HepG2 (cell line): ENCODE data around the gene AQP7. TPM values are rescaled to one million over a fixed set of nuclear protein-coding genes. Genes with fewer than 3 reads are reported as not detected.
"Not testable (repeated sequence)": the region's sequence is repeated elsewhere in the genome, so short reads cannot be mapped to it uniquely, and the experiment has no call there.

Source experiments
- ARID5B ChIP-seq: IDR thresholded peaks from 2 replicates; pipeline ENCODE4 v1.4.0; 2020; ENCODE audit warnings: mild to moderate bottlenecking, missing genetic modification reagents
- ATF2 ChIP-seq: sonication (generic); formaldehyde crosslinking; IDR thresholded peaks from 2 replicates; pipeline ENCODE4 v1.4.0; 2020; ENCODE audit warnings: missing genetic modification reagents
- CREM ChIP-seq, 2 experiments: sonication (generic) in 1 of 2; formaldehyde crosslinking in 1 of 2; IDR thresholded peaks; 2 replicates each; pipeline versions ENCODE4 v1.4.0 to v1.6.1; 2016 to 2020; ENCODE audit warnings: antibody characterized with exemption in 1 of 2, mild to moderate bottlenecking in 1 of 2, missing genetic modification reagents in 1 of 2
- HIC2 ChIP-seq: sonication (generic); formaldehyde crosslinking; IDR thresholded peaks from 2 replicates; pipeline ENCODE4 v1.9.0; 2022; ENCODE audit warnings: low read depth, missing genetic modification reagents
- MIER3 ChIP-seq: IDR thresholded peaks from 2 replicates; pipeline ENCODE4 v1.6.1; 2016; ENCODE audit warnings: missing compliant biosample characterization, borderline replicate concordance
- PPARG ChIP-seq: conservative IDR thresholded peaks from 2 replicates; pipeline ENCODE4 v1.6.1; 2016; ENCODE audit warnings: missing biosample characterization, missing genetic modification reagents
- SOX13 ChIP-seq, 3 experiments: fragments of 450-650 bp in 1 of 3; sonication (generic) in 1 of 3; formaldehyde crosslinking in 1 of 3; IDR thresholded peaks in 2 of 3; conservative IDR thresholded peaks in 1 of 3; 2 replicates each; pipeline versions ENCODE4 v1.5.0 to v1.6.1; 2016 to 2020; ENCODE audit warnings: antibody characterized with exemption in 1 of 3, mild to moderate bottlenecking in 1 of 3, missing compliant biosample characterization in 1 of 3, missing genetic modification reagents in 1 of 3, moderate library complexity in 1 of 3
- SP5 ChIP-seq: IDR thresholded peaks from 2 replicates; pipeline ENCODE4 v1.6.1; 2016; ENCODE audit warnings: low read depth, borderline replicate concordance
- TBX2 ChIP-seq: sonication (generic); formaldehyde crosslinking; IDR thresholded peaks from 2 replicates; pipeline ENCODE4 v1.5.0; 2020; ENCODE audit warnings: missing genetic modification reagents, mild to moderate bottlenecking, borderline replicate concordance
- ZNF747 ChIP-seq: sonication (generic); formaldehyde crosslinking; IDR thresholded peaks from 2 replicates; pipeline ENCODE4 v1.8.1; 2023; ENCODE audit warnings: missing genetic modification reagents, mild to moderate bottlenecking, borderline replicate concordance
- polyA plus RNA-seq, 8 experiments: library from polyadenylated mRNA; depleted of rRNA in 3 of 8; stranded (reverse) in 7 of 8; unstranded in 1 of 8; fragments of >200 nt; fragmentation: Illumina TruSeq in 4 of 8; extraction: Trizol in 4 of 8; gene quantifications; 2 replicates each; pipeline versions ENCODE4 v1.2.1 to v1.2.3, GENCODE V29; 2011 to 2016; ENCODE audit warnings: low read depth in 4 of 8, missing spikeins in 1 of 8, mixed read lengths in 1 of 8; ENCODE audit not compliant: insufficient read depth in 1 of 8
- total RNA-seq, 5 experiments: library from RNA; depleted of rRNA; stranded (reverse); fragments of >200 nt; fragmentation: Illumina TruSeq; extraction: Trizol; gene quantifications; 2 replicates each; pipeline ENCODE4 v1.2.3, GENCODE V29; 2016; ENCODE audit warnings: low read depth in 1 of 5
- TF ChIP-seq, protein P1 (sequence below): sonication (generic); formaldehyde crosslinking; IDR thresholded peaks from 2 replicates; pipeline ENCODE4 v1.4.0; 2020; ENCODE audit warnings: missing genetic modification reagents
- TF ChIP-seq, protein P2 (sequence below): IDR thresholded peaks from 2 replicates; pipeline ENCODE4 v1.6.1; 2012; ENCODE audit warnings: inconsistent platforms
- TF ChIP-seq, protein P3 (sequence below): sonication (generic); formaldehyde crosslinking; IDR thresholded peaks from 2 replicates; pipeline ENCODE4 v1.5.0; 2020; ENCODE audit warnings: mild to moderate bottlenecking, missing genetic modification reagents

Gene AQP7
- total and polyA plus RNA-seq, 2 of the 13 experiments (the other 11 are each of a cell fraction or from before 2014, with no cell fraction given), result 1.9 to 2.1 TPM

DNA sequence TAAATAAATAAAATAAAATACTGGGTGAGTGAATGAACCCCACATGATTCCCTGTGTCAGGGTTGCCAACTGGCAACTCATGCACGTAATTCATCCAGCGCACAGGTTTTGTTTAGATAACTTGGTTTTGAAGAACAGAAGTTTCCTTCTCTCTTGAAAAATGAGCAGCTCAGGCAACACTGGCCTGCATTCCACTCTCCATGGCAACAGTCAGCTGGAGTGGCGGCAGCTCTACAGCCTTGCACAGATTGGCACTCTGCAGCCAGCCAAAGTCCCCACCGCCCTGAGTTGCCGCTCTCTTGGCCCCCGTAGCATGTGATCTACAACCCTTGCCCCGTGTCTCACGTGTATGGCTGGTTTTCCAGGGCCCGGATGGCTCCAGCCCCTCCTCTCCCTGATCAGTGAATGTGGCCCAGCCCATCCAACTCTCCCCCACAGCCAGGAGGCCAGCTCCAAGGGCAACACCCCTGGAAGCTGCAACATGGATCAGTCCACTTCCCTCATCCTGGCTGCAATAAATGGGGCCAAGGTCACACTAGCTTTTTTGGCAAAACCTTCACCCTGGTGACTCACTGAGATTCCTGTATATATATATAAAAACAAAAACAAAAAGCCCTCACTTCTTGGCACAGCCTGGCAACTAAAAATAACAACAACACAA lies 11.1 kb downstream of the AQP7 start (continued):
- TF ChIP-seq MIER3, result peak; percentile 73; the same call in 1 of the 2 replicates
- TF ChIP-seq, protein P1, sequence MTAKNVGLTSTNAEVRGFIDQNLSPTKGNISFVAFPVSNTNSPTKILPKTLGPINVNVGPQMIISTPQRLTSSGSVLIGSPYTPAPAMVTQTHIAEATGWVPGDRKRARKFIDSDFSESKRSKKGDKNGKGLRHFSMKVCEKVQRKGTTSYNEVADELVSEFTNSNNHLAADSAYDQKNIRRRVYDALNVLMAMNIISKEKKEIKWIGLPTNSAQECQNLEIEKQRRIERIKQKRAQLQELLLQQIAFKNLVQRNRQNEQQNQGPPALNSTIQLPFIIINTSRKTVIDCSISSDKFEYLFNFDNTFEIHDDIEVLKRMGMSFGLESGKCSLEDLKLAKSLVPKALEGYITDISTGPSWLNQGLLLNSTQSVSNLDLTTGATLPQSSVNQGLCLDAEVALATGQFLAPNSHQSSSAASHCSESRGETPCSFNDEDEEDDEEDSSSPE (CRISPR knock-in tag), result peak; percentile 53
- TF ChIP-seq HIC2 (CRISPR knock-in tag), result peak; percentile 50; the same call in 1 of the 2 replicates
- peak; percentile 79; the same call in 1 of the 2 replicates for TF ChIP-seq TBX2 (CRISPR knock-in tag)
- TF ChIP-seq ATF2 (CRISPR knock-in tag), result peak; percentile 19; the same call in 1 of the 2 replicates
- TF ChIP-seq ZNF747, result peak; percentile 28; the same call in 1 of the 2 replicates
- peak; percentile 47; the same call in 1 of the 2 replicates for TF ChIP-seq CREM (IDR thresholded peaks at IDR 0.05)
- not testable (repeated sequence) for TF ChIP-seq CREM (CRISPR knock-in tag; IDR thresholded peaks at IDR 0.05); SOX13 (IDR thresholded peaks at IDR 0.05)
- peak; percentile 91 for TF ChIP-seq PPARG (CRISPR knock-in tag)
- peak in 1 of 2 experiments; percentile 36; a peak in 2 of 4 replicates for TF ChIP-seq SOX13 (CRISPR knock-in tag; conservative IDR thresholded peaks at IDR 0.05 in 1 of 2, IDR thresholded peaks at IDR 0.05 in 1 of 2)
- TF ChIP-seq, protein P2, sequence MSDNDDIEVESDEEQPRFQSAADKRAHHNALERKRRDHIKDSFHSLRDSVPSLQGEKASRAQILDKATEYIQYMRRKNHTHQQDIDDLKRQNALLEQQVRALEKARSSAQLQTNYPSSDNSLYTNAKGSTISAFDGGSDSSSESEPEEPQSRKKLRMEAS, result peak; percentile 46; the same call in 1 of the 2 replicates
- peak; percentile 32; the same call in 1 of the 2 replicates for TF ChIP-seq SP5 (CRISPR knock-in tag)
- TF ChIP-seq, protein P3, sequence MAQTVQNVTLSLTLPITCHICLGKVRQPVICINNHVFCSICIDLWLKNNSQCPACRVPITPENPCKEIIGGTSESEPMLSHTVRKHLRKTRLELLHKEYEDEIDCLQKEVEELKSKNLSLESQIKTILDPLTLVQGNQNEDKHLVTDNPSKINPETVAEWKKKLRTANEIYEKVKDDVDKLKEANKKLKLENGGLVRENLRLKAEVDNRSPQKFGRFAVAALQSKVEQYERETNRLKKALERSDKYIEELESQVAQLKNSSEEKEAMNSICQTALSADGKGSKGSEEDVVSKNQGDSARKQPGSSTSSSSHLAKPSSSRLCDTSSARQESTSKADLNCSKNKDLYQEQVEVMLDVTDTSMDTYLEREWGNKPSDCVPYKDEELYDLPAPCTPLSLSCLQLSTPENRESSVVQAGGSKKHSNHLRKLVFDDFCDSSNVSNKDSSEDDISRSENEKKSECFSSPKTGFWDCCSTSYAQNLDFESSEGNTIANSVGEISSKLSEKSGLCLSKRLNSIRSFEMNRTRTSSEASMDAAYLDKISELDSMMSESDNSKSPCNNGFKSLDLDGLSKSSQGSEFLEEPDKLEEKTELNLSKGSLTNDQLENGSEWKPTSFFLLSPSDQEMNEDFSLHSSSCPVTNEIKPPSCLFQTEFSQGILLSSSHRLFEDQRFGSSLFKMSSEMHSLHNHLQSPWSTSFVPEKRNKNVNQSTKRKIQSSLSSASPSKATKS (CRISPR knock-in tag), result 0 out of 2 replicates have a peak, but pooled peaks have one; percentile 17
- TF ChIP-seq ARID5B (CRISPR knock-in tag), result peak; percentile 80
